Liver (tissue), 9 donors: ENCODE measurements around the gene NTN1. TPM values are rescaled to one million over a fixed set of nuclear protein-coding genes. Genes with fewer than 3 reads are reported as not detected.

Experiments
- DNase-seq: peaks from one replicate; pipeline ENCODE4 v3.0.0-alpha.2; 2017; ENCODE audit warnings: low spot score
- H3K27ac ChIP-seq, 2 donors: one replicate each; pipeline ENCODE4 v1.7.0; 2013; ENCODE audit warnings: inconsistent platforms in 2 of 2, low read length in 2 of 2, control low read depth in 1 of 2, low read depth in 1 of 2, mild to moderate bottlenecking in 1 of 2
- H3K27me3 ChIP-seq, 4 donors: one replicate each; pipeline versions ENCODE4 v1.6.1 to v1.7.0; 2013; ENCODE audit warnings: low read length in 3 of 4, inconsistent platforms in 1 of 4, mild to moderate bottlenecking in 1 of 4, moderate library complexity in 1 of 4; ENCODE audit not compliant: control insufficient read depth in 4 of 4, insufficient read depth in 4 of 4
- H3K36me3 ChIP-seq, 4 donors: one replicate each; pipeline versions ENCODE4 v1.6.1 to v1.7.0; 2013; ENCODE audit warnings: low read length in 3 of 4, mild to moderate bottlenecking in 3 of 4, low read depth in 1 of 4, moderate library complexity in 1 of 4; ENCODE audit not compliant: control insufficient read depth in 4 of 4, insufficient read depth in 3 of 4
- H3K4me1 ChIP-seq, 4 donors: one replicate each; pipeline versions ENCODE4 v1.6.1 to v1.7.0; 2013; ENCODE audit warnings: low read length in 3 of 4, mild to moderate bottlenecking in 3 of 4, moderate library complexity in 1 of 4; ENCODE audit not compliant: control insufficient read depth in 4 of 4, insufficient read depth in 4 of 4
- H3K4me3 ChIP-seq, 3 donors: one replicate each; pipeline versions ENCODE4 v1.6.1 to v1.7.0; 2013; ENCODE audit warnings: low read length in 3 of 3, control low read depth in 1 of 3, low read depth in 1 of 3, mild to moderate bottlenecking in 1 of 3
- H3K9ac ChIP-seq, 2 donors: one replicate each; pipeline ENCODE4 v1.7.0; 2013; ENCODE audit warnings: low read length in 2 of 2, mild to moderate bottlenecking in 2 of 2, moderate library complexity in 2 of 2, control low read depth in 1 of 2, low read depth in 1 of 2
- H3K9me3 ChIP-seq, 4 donors: one replicate each; pipeline versions ENCODE4 v1.6.1 to v1.7.0; 2013; ENCODE audit warnings: low read length in 3 of 4; ENCODE audit not compliant: control insufficient read depth in 4 of 4
- ATF3 ChIP-seq: IDR thresholded peaks from 2 replicates; pipeline ENCODE4 v1.6.1; 2016; ENCODE audit warnings: antibody characterized with exemption
- CTCF ChIP-seq: fragments of 150-350 bp; IDR thresholded peaks from 2 replicates; pipeline ENCODE4 v1.5.1; 2017; ENCODE audit warnings: improper control_type of control experiment, low read depth, low read length; ENCODE audit not compliant: missing input control
- EGR1 ChIP-seq, 2 donors: IDR thresholded peaks; 2 replicates each; pipeline ENCODE4 v1.6.1; 2016 to 2018; ENCODE audit warnings: antibody characterized with exemption in 2 of 2, low read depth in 2 of 2
- FOXA1 ChIP-seq: IDR thresholded peaks from 2 replicates; pipeline ENCODE4 v1.6.1; 2016; ENCODE audit warnings: antibody characterized with exemption
- FOXA2 ChIP-seq: IDR thresholded peaks from 2 replicates; pipeline ENCODE4 v1.6.1; 2016; ENCODE audit warnings: antibody characterized with exemption
- GABPA ChIP-seq, 2 donors: IDR thresholded peaks in 1 of 2; conservative IDR thresholded peaks in 1 of 2; 2 replicates each; pipeline ENCODE4 v1.6.1; 2016; ENCODE audit warnings: antibody characterized with exemption in 2 of 2, mild to moderate bottlenecking in 1 of 2, moderate library complexity in 1 of 2
- HNF4A ChIP-seq, 2 donors: conservative IDR thresholded peaks; 2 replicates each; pipeline ENCODE4 v1.6.1; 2016; ENCODE audit warnings: antibody characterized with exemption in 2 of 2, mild to moderate bottlenecking in 2 of 2
- HNF4G ChIP-seq: IDR thresholded peaks from 2 replicates; pipeline ENCODE4 v1.6.1; 2016; ENCODE audit warnings: antibody characterized with exemption
- JUND ChIP-seq, 2 donors: IDR thresholded peaks; 2 replicates each; pipeline ENCODE4 v1.6.1; 2016; ENCODE audit warnings: antibody characterized with exemption in 2 of 2
- MAX ChIP-seq: IDR thresholded peaks from 2 replicates; pipeline ENCODE4 v1.6.1; 2016; ENCODE audit warnings: antibody characterized with exemption
- NR2F2 ChIP-seq: IDR thresholded peaks from 2 replicates; pipeline ENCODE4 v1.6.1; 2016; ENCODE audit warnings: antibody characterized with exemption
- RAD21 ChIP-seq, 2 donors: IDR thresholded peaks; 2 replicates each; pipeline ENCODE4 v1.6.1; 2016; ENCODE audit warnings: antibody characterized with exemption in 2 of 2, mild to moderate bottlenecking in 2 of 2
- REST ChIP-seq: IDR thresholded peaks from 2 replicates; pipeline ENCODE4 v1.6.1; 2016; ENCODE audit warnings: antibody characterized with exemption, mild to moderate bottlenecking
- RXRA ChIP-seq, 2 donors: IDR thresholded peaks; 2 replicates each; pipeline ENCODE4 v1.6.1; 2017 to 2018; ENCODE audit warnings: antibody characterized with exemption in 2 of 2, mild to moderate bottlenecking in 1 of 2
- SP1 ChIP-seq: IDR thresholded peaks from 2 replicates; pipeline ENCODE4 v1.6.1; 2018; ENCODE audit warnings: antibody characterized with exemption, mild to moderate bottlenecking
- TAF1 ChIP-seq: conservative IDR thresholded peaks from 2 replicates; pipeline ENCODE4 v1.6.1; 2016; ENCODE audit warnings: antibody characterized with exemption, mild to moderate bottlenecking
- YY1 ChIP-seq: IDR thresholded peaks from 2 replicates; pipeline ENCODE4 v1.6.1; 2016; ENCODE audit warnings: antibody characterized with exemption, mild to moderate bottlenecking
- ZBTB33 ChIP-seq: IDR thresholded peaks from 2 replicates; pipeline ENCODE4 v1.6.1; 2016; ENCODE audit warnings: antibody characterized with exemption
- WGBS: extraction: QIAGEN DNeasy Blood & Tissue Kit; methylation state at CpG from one replicate; pipeline ENCODE4 v1.1.7; 2013; 5-methylcytosine and 5-hydroxymethylcytosine counted together
- polyA plus RNA-seq, 2 donors: library from polyadenylated mRNA; stranded (reverse) in 1 of 2; unstranded in 1 of 2; fragments of 200-250 nt in 1 of 2; fragments of >200 nt in 1 of 2; fragmentation: Nextera tagmentation in 1 of 2; extraction: Ambion mirVana in 1 of 2; gene quantifications; one replicate each; pipeline versions ENCODE4 v1.2.1 to v1.2.3, GENCODE V29; 2013 to 2015
- total RNA-seq, 2 donors: library from RNA; depleted of rRNA; stranded (reverse); fragments of >200 nt; gene quantifications; one replicate each; pipeline ENCODE4 v1.2.3, GENCODE V29; 2014
- donor health status: healthy.
- donor health status: healthy.
- donor health status: healthy.
- donor health status: healthy.
- donor health status: healthy.

The NTN1 gene
- total and polyA plus RNA-seq, 4 donors, result 0.14 to 8.7 (median 4.3) TPM

GRCh38 chr17:9209781-9210370 lies 188.6 kb downstream of the NTN1 start:
- WGBS, result 67% methylated on average over 7 of the region's 7 CpGs
- TF ChIP-seq FOXA2 (no peak), RXRA (IDR thresholded peaks at IDR 0.05) (peak in 1 of 2 donors; percentile 7)
- peaks cover 8 to 27% (median 22%) of the 10 kb centered on the region in 4 donors for H3K4me1 ChIP-seq
- H3K36me3 ChIP-seq, result no peaks in the 10 kb centered on the region
- no peaks in the 10 kb centered on the region for H3K9me3 ChIP-seq
- no peak for DNase-seq
- H3K4me3 ChIP-seq, result no peak overlapping the region
- H3K27ac ChIP-seq, result no peak overlapping the region
- H3K27me3 ChIP-seq, result no peaks in the 10 kb centered on the region
- no peak overlapping the region for H3K9ac ChIP-seq

GRCh38 chr17:9211133-9211765 lies 189.9 kb downstream of the NTN1 start:
- Histone ChIP-seq H3K9ac (no peak overlapping the region), H3K9me3 (peaks cover 0 to 10% (median under 1%) of the 10 kb centered on the region in 4 donors), H3K27me3 (no peaks in the 10 kb centered on the region), H3K36me3 (no peaks in the 10 kb centered on the region), H3K4me1 (peaks cover 7 to 22% (median 15%) of the 10 kb centered on the region in 4 donors), H3K27ac (no peak overlapping the region), H3K4me3 (no peak overlapping the region)
- WGBS, result 86% methylated on average over 13 of the region's 13 CpGs
- no peak for DNase-seq
- TF ChIP-seq TAF1 (no peak), MAX (no peak), HNF4A (conservative IDR thresholded peaks at IDR 0.05) (no peak), JUND (IDR thresholded peaks at IDR 0.05) (no peak), NR2F2 (no peak), REST (no peak), ZBTB33 (no peak), SP1 (no peak), GABPA (IDR thresholded peaks at IDR 0.05 in 1 of 2, conservative IDR thresholded peaks at IDR 0.05 in 1 of 2) (no peak), HNF4G (no peak), CTCF (no peak), ATF3 (no peak), FOXA2 (no peak), RAD21 (IDR thresholded peaks at IDR 0.05) (no peak), YY1 (no peak), EGR1 (IDR thresholded peaks at IDR 0.05; ENCODE audit: low read depth in 2 of 2) (no peak), RXRA (IDR thresholded peaks at IDR 0.05) (no peak), FOXA1 (no peak)
